Activated CD4-positive, alpha-beta T cell treated with anti-CD3 and anti-CD28 coated beads for 36 hours (primary cell): ENCODE results near the gene KLF3. TPM values are rescaled to one million over a fixed set of nuclear protein-coding genes. Genes with fewer than 3 reads are reported as not detected.

ENCODE experiments used
- ATAC-seq: fragments of 200-7000 bp; cut with Tn5 transposase; one replicate; pipeline ENCODE4 v1.10.0; 2021; ENCODE audit warnings: mild to moderate bottlenecking, moderate library complexity
- CTCF ChIA-PET: fragments of 350-600 bp; sonication (Branson Sonifier 250); formaldehyde crosslinking; loops from one replicate; lab custom pipeline; 2021; ENCODE audit warnings: antibody characterized with exemption; lab: Charles Lee
- POLR2A ChIA-PET: fragments of 350-600 bp; sonication (Branson Sonifier 250); formaldehyde crosslinking; loops from one replicate; lab custom pipeline; 2021; ENCODE audit warnings: antibody characterized with exemption, inconsistent platforms; lab: Charles Lee
- DNase-seq: peaks from one replicate; pipeline ENCODE4 v3.0.0-alpha.2; 2020
- H3K27ac Mint-ChIP-seq: one replicate; pipeline ENCODE4 v1.8.0; 2021; ENCODE audit warnings: mixed read lengths
- H3K27me3 Mint-ChIP-seq: one replicate; pipeline ENCODE4 v1.8.0; 2021; ENCODE audit warnings: mixed read lengths
- H3K36me3 Mint-ChIP-seq: one replicate; pipeline ENCODE4 v1.8.0; 2021; ENCODE audit warnings: low read depth, mixed read lengths
- H3K4me1 Mint-ChIP-seq: one replicate; pipeline ENCODE4 v1.8.0; 2021; ENCODE audit warnings: mixed read lengths
- H3K4me3 Mint-ChIP-seq: one replicate; pipeline ENCODE4 v1.8.0; 2021; ENCODE audit warnings: mild to moderate bottlenecking, moderate library complexity, mixed read lengths
- H3K9me3 Mint-ChIP-seq: one replicate; pipeline ENCODE4 v1.8.0; 2021; ENCODE audit warnings: low read depth, mixed read lengths
- intact Hi-C, 2 experiments: fragments of 100-400 bp; cut with DNase I in 1 of 2; cut with micrococcal nuclease in 1 of 2; formaldehyde crosslinking; loops; one replicate each; pipeline versions ENCODE4 v1.14.2 to v1.15.1; 2022 to 2024; cut with DNase I, micrococcal nuclease
- total RNA-seq, 2 experiments: library from RNA; stranded (reverse); gene quantifications; one replicate each; pipeline ENCODE4 v1.2.3, GENCODE V29; 2021

Gene KLF3
- total RNA-seq, 2 experiments from 2014 or later: 6.1 to 6.2 TPM

GRCh38 chr4:38666766-38667084 lies 2.7 kb downstream of the KLF3 start:
- H3K4me3 Mint-ChIP-seq: peak overlapping the region; percentile 88
- ATAC-seq: no peak
- no peaks in the 10 kb centered on the region for H3K9me3 Mint-ChIP-seq
- H3K4me1 Mint-ChIP-seq: peaks cover 71% of the 10 kb centered on the region
- CTCF ChIA-PET: interaction anchor here (0.6 to 2.8 kb wide), 8 partner anchors 7 to 488 kb away, joined by 3 to 11 read pairs (median 6); no protein-coding TSS in a partner anchor
- H3K36me3 Mint-ChIP-seq: peaks cover 7% of the 10 kb centered on the region
- H3K27ac Mint-ChIP-seq: peak overlapping the region; percentile 72
- intact Hi-C loops: loop anchor here (2.0 to 10.0 kb wide), 5 partner anchors 142 to 858 kb away; partner anchors contain the start of gene UGDH (in 1 of the 2)
- DNase-seq: no peak
- POLR2A ChIA-PET: interaction anchor here (0.8 to 1.3 kb wide), 2 partner anchors 9 to 357 kb away, joined by 3 to 4 read pairs; no protein-coding TSS in a partner anchor
- H3K27me3 Mint-ChIP-seq: no peaks in the 10 kb centered on the region

DNA sequence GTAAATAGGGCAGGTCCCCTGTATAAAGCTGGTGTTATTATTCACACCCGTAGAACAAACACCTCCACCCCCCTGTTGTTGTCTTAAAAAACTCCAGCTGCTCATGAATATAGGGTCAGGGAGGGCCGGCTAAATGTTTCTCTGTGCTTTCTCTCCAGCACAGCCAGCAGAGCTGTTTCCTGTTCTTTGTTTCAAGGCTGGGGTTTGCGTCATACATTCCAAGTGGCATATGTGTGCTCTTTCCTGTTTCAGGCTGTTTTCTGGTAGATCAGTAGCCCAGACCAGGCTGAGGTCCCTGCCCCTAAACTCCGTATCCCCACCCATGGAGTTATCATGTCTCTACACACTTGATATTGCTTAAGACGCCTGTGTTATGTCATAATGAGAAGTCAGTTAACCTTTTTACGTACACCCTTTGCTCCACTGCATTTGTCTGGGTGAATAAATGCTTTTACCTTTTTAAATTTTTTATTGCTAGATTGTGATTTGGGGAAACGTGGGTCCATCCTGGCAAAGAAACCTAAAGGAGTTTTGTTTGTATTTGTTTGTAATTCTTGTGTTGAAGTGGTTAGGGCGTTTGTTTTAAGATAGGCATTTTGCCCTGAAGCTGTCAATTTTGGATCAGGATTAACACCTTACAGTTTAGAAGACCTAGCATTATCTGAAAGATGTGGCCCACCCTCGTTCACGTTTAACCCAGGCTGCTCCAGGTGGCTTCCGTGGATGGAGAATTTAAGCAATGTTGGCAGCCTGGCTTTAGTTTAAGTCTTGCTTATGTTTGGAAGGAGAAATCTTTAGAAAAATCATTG lies 3.3 kb downstream of the KLF3 start:
- POLR2A ChIA-PET: interaction anchor here (0.8 to 1.3 kb wide), 2 partner anchors 8 to 357 kb away, joined by 3 to 4 read pairs; no protein-coding TSS in a partner anchor
- H3K4me1 Mint-ChIP-seq: peaks cover 71% of the 10 kb centered on the region
- peak overlapping the region; percentile 88 for H3K4me3 Mint-ChIP-seq
- peak overlapping the region; percentile 72 for H3K27ac Mint-ChIP-seq
- DNase-seq (peak; percentile 72), ATAC-seq (peak; percentile 54)
- H3K27me3 Mint-ChIP-seq: no peaks in the 10 kb centered on the region
- CTCF ChIA-PET: interaction anchor here (1.0 to 2.8 kb wide), 8 partner anchors 8 to 488 kb away, joined by 3 to 11 read pairs (median 6); no protein-coding TSS in a partner anchor
- H3K36me3 Mint-ChIP-seq: peaks cover 3% of the 10 kb centered on the region
- intact Hi-C loops: loop anchor here (2.0 to 10.0 kb wide), 5 partner anchors 142 to 858 kb away; partner anchors contain the start of gene UGDH (in 1 of the 2)
- H3K9me3 Mint-ChIP-seq: no peaks in the 10 kb centered on the region

DNA sequence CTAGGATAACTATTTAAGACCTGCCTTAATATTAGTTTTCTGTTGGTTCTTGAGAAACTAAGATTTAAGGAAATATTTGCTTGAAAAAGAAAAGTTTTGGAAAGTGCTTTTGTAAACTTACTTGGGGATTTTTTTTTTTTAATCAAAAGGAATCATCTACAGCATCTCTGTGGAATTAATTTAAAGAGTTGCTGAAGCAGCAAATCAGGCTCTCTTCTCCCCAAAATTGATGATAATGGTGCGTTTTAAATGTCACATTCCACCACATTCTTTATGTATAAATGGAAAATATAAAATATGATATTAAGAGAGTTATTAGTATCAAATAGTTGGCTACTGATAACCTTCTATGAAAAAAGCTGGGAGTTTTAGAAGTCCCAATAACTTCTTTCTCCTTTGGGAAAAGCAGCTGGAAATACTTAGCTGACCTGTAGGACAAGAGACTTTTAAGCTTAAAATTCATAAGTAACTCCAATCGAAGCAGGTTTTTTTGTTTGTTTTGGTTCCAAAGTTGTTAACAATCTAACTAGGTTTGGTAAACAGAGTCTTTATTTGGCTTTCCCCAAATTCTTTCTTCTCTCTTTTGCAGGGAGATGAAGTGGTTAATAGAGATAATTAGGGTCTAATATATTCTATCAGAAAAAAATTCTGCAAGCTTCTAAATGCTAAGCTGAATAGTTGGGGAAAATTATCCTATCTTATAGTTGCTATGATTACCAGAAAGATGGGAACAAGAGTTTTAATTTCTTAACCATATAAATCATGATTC lies 4.4 kb downstream of the KLF3 start:
- H3K36me3 Mint-ChIP-seq: peaks cover 3% of the 10 kb centered on the region
- H3K9me3 Mint-ChIP-seq: no peaks in the 10 kb centered on the region
- no peaks in the 10 kb centered on the region for H3K27me3 Mint-ChIP-seq
- DNase-seq: no peak
- no peak overlapping the region for H3K4me3 Mint-ChIP-seq
- H3K27ac Mint-ChIP-seq: no peak overlapping the region
- peaks cover 78% of the 10 kb centered on the region for H3K4me1 Mint-ChIP-seq
- CTCF ChIA-PET: interaction anchor here (1.2 to 2.8 kb wide), 7 partner anchors 8 to 540 kb away, joined by 3 to 11 read pairs (median 6); no protein-coding TSS in a partner anchor
- POLR2A ChIA-PET: interaction anchor here (0.6 kb wide), 1 partner anchor 14 kb away, joined by 3 read pairs; no protein-coding TSS in a partner anchor
- intact Hi-C loops: loop anchor here in 1 of 2 experiments (10.0 kb wide), 2 partner anchors 694 to 856 kb away; partner anchors contain the start of gene UGDH
- no peak for ATAC-seq

DNA sequence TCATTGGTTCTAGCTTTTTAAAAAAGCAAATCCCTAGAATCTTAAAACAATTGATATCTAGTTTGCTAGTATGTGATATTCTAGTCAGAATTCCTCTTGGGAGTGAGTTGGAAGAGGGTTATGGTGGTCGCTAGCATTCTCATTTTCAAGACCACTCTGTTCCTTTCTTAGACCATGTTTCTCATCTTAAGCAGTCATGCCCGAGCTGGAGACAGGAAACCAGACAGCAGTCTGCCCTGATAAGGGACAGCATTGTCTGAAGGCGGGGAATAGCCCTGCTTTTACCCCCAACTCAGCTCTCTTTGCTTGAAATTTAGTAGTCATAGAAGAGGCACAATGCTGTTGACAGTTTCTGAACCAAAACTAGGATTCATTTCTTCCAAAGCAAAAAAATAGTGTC lies 5.2 kb downstream of the KLF3 start:
- H3K36me3 Mint-ChIP-seq: peaks cover 3% of the 10 kb centered on the region
- ATAC-seq (no peak), DNase-seq (no peak)
- peak overlapping the region; percentile 59 for H3K27ac Mint-ChIP-seq
- ChIA-PET POLR2A (interaction anchor here (0.6 kb wide), 1 partner anchor 14 kb away, joined by 3 read pairs; no protein-coding TSS in a partner anchor), CTCF (interaction anchor here (1.2 to 2.8 kb wide), 6 partner anchors 8 to 541 kb away, joined by 3 to 11 read pairs (median 5); no protein-coding TSS in a partner anchor)
- no peaks in the 10 kb centered on the region for H3K9me3 Mint-ChIP-seq
- H3K4me1 Mint-ChIP-seq: peaks cover 86% of the 10 kb centered on the region
- intact Hi-C loops: loop anchor here in 1 of 2 experiments (10.0 kb wide), 2 partner anchors 694 to 856 kb away; partner anchors contain the start of gene UGDH
- H3K4me3 Mint-ChIP-seq: peak overlapping the region; percentile 10
- no peaks in the 10 kb centered on the region for H3K27me3 Mint-ChIP-seq

DNA sequence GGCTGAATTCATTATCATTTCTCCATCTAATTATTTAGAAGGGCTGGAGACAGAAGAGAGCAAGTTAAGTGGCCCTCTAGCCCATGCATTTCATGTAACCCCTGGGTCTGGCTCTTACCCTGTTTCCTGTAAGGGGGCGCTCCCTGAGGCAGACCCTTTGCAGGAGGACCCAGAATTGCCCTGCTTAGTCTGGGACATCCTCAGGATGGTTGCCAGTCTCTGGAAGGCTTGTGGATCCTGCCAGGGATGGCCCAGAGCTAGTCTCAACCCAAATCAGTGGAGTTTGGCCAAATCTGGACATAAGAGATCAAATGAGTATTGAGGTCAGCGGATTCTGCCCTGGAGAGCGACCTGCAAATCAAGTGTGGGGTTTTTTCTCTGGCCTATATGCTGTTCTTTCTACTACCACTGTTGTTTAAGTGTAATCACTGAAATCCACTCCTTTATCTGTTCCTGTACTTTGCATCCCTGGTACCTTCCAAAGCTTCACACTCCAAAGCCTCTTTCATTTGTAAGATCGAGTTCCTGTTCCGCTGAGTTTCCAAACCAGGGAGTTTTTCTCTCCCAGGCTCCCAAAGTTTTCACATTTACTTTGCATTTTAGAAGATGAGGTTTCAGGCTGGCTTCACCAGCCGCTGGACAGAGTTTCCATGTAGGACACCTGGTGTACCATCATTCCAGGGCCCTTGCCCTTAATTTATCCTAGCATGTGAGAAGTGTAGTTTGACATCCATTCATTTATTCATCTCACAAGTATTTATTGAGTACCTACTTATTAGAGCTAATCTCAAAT lies 6.3 kb downstream of the KLF3 start:
- DNase-seq (no peak), ATAC-seq (no peak)
- H3K9me3 Mint-ChIP-seq: no peaks in the 10 kb centered on the region
- H3K27ac Mint-ChIP-seq: peak overlapping the region; percentile 48
- H3K4me3 Mint-ChIP-seq: no peak overlapping the region
- intact Hi-C loops: loop anchor here in 1 of 2 experiments (5.0 kb wide), 1 partner anchor 148 kb away; no protein-coding TSS in a partner anchor
- ChIA-PET POLR2A (interaction anchor here (0.5 kb wide), 1 partner anchor 347 kb away, joined by 3 read pairs; no protein-coding TSS in a partner anchor), CTCF (interaction anchor here (0.6 to 3.9 kb wide), 7 partner anchors 93 to 1545 kb away, joined by 3 to 13 read pairs (median 3); no protein-coding TSS in a partner anchor)
- no peaks in the 10 kb centered on the region for H3K27me3 Mint-ChIP-seq
- H3K36me3 Mint-ChIP-seq: peaks cover 3% of the 10 kb centered on the region
- H3K4me1 Mint-ChIP-seq: peaks cover 93% of the 10 kb centered on the region

DNA sequence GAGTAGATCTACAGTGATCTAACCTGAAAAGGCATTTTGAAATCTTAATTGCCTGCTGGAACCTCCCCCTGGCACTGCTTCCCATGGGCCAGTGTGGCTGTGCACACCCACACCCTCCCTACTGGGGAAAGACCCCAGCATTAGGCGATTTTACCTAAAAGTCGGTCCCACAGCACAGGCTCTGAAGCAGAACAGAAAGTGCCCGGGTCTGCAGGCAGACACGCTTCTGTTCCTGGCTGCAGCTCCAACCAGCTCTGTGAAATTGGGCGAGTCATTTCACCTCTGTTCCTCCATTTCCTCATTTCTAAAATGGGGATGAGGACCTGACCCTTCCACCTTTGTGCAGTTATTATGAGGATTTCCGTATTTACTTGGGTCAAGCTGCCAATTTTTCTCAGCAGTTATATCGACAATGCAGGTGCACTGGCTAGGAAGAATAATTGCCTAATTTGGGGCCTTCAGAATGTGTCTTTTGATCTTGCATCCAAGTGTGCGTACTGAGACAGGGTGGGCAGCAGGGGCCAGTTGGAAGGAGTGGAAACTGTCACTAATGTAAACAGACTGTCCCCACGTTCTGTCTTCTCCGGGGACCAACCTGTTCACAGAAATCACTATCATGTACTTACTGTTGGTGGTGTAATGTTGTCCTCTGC lies 7.1 kb downstream of the KLF3 start:
- intact Hi-C loops: loop anchor here in 1 of 2 experiments (5.0 kb wide), 1 partner anchor 149 kb away; no protein-coding TSS in a partner anchor
- CTCF ChIA-PET: interaction anchor here (0.8 to 3.9 kb wide), 6 partner anchors 144 to 1544 kb away, joined by 3 to 13 read pairs (median 4); no protein-coding TSS in a partner anchor
- no peaks in the 10 kb centered on the region for H3K27me3 Mint-ChIP-seq
- DNase-seq (peak; percentile 33), ATAC-seq (no peak)
- H3K36me3 Mint-ChIP-seq: peaks cover 3% of the 10 kb centered on the region
- POLR2A ChIA-PET: interaction anchor here (0.5 kb wide), 1 partner anchor 348 kb away, joined by 3 read pairs; no protein-coding TSS in a partner anchor
- peak overlapping the region; percentile 58 for H3K4me3 Mint-ChIP-seq
- peak overlapping the region; percentile 65 for H3K27ac Mint-ChIP-seq
- peaks cover 93% of the 10 kb centered on the region for H3K4me1 Mint-ChIP-seq
- H3K9me3 Mint-ChIP-seq: no peaks in the 10 kb centered on the region

DNA sequence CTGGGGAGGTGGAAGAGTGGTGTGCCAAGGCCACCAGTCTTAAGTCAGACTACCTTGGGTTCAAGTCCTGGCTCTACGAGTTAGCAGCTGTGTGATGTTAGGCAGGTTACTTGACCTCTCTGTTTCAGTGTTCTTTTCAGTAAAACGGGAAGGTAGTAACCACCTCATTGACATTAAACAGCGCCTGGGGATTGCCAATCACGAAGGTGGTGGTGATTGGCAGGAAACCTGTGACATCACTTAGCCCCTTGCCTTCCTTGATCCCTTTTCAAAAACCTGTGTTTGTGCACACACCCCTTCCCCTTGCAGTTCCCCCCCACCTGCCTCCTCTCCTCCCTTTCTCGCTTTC lies 7.6 kb downstream of the KLF3 start:
- POLR2A ChIA-PET: no interaction called here
- CTCF ChIA-PET: interaction anchor here (1.5 to 3.9 kb wide), 3 partner anchors 351 to 492 kb away, joined by 4 to 13 read pairs (median 5); no protein-coding TSS in a partner anchor
- peak overlapping the region; percentile 58 for H3K4me3 Mint-ChIP-seq
- peaks cover 3% of the 10 kb centered on the region for H3K36me3 Mint-ChIP-seq
- no peaks in the 10 kb centered on the region for H3K27me3 Mint-ChIP-seq
- peak overlapping the region; percentile 65 for H3K27ac Mint-ChIP-seq
- H3K4me1 Mint-ChIP-seq: peaks cover 91% of the 10 kb centered on the region
- no peaks in the 10 kb centered on the region for H3K9me3 Mint-ChIP-seq
- intact Hi-C loops: loop anchor here in 1 of 2 experiments (5.0 kb wide), 1 partner anchor 149 kb away; no protein-coding TSS in a partner anchor
- peak; percentile 23 for ATAC-seq
- peak; percentile 49 for DNase-seq

DNA sequence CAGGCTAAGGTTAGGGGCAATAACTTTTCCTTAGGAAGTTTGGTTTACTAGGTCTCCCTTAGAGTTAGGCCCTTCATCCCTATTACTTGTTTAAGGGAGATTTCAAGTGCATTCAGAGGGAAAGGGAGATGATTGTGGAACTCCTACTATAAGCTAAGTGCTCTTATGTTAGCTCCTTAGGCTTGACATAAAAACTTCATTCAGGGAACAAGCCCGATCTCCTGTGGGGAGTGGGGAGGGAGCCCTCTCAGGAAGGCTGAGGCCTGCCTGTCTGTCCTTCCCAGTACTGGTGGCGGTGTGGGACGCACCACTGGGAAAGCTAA lies 8.0 kb downstream of the KLF3 start:
- ChIA-PET CTCF (interaction anchor here (0.7 to 3.9 kb wide), 5 partner anchors 351 to 524 kb away, joined by 3 to 13 read pairs (median 4); no protein-coding TSS in a partner anchor), POLR2A (no interaction called here)
- Mint-ChIP-seq H3K27ac (peak overlapping the region; percentile 65), H3K4me3 (no peak overlapping the region), H3K9me3 (no peaks in the 10 kb centered on the region), H3K36me3 (peaks cover 3% of the 10 kb centered on the region), H3K27me3 (no peaks in the 10 kb centered on the region), H3K4me1 (peaks cover 86% of the 10 kb centered on the region)
- no peak for DNase-seq
- intact Hi-C loops: loop anchor here in 1 of 2 experiments (5.0 kb wide), 1 partner anchor 150 kb away; no protein-coding TSS in a partner anchor
- ATAC-seq: no peak

DNA sequence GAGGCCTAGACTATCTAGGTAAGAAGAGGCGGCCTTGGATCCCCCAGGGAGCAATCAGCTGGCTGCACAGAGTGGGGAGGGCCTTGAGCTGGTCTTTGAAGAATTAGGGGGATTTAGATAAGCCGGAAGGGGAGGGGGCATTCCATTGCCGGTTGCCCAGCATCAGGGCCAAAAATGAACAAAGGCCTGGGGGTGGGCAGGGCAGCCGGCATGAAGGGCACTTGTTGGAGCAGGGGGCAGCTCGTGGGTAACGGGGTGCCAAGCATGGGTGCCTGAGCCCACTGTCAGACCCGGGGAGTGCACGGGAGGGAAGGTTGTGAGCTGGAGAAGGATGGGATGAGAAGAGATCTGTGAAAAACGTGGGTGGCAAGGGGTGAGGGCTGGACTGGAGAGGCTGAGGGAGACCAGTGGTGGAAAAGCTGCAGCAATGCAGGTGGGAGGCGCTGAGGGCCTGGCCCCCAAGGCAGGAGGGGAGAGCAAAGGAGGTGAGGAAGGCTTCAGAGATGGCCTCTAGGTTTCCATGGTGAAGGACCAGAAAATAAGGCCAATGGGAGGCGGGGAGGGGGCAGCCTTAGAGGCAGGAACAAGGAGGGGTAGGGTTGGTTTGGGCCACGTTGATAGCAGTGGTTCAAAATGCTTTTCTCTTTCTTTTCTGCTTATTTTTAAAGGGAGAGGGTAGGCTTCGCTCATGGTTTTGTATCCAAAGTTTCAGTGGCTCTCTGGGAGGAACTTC lies 8.6 kb downstream of the KLF3 start:
- no peaks in the 10 kb centered on the region for H3K27me3 Mint-ChIP-seq
- H3K36me3 Mint-ChIP-seq: peaks cover 3% of the 10 kb centered on the region
- H3K4me1 Mint-ChIP-seq: peaks cover 84% of the 10 kb centered on the region
- CTCF ChIA-PET: interaction anchor here (0.7 to 3.9 kb wide), 4 partner anchors 352 to 523 kb away, joined by 3 to 13 read pairs (median 4); no protein-coding TSS in a partner anchor
- ATAC-seq: no peak
- DNase-seq: no peak
- intact Hi-C loops: loop anchor here in 1 of 2 experiments (5.0 kb wide), 1 partner anchor 150 kb away; no protein-coding TSS in a partner anchor
- H3K9me3 Mint-ChIP-seq: no peaks in the 10 kb centered on the region
- peak overlapping the region; percentile 80 for H3K27ac Mint-ChIP-seq
- POLR2A ChIA-PET: no interaction called here
- no peak overlapping the region for H3K4me3 Mint-ChIP-seq
